ENCODE measurements around the gene PDE3A. TPM values are rescaled to one million over a fixed set of nuclear protein-coding genes. Genes with fewer than 3 reads are reported as not detected.

Gene PDE3A
- polyA plus RNA-seq, 1 experiment: 3.5 TPM

DNA sequence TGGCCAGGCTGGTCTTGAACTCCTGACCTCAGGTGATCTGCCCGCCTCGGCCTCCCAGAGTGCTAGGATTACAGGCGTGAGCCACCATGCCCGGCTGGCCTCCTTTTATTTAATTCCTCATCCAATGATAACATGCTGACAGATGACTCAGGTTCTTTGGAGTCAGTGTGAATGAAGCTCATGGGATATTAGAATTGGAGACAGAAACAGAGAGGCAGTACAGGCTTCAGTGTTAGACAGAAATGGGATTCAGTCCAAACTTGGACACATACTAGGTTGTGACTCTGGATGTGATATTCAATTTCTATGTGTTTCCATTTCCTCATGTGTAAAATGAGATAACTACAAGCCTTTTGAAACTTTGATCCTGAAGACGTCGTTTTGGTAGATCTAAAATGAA, 47.3 kb downstream of the PDE3A start:
- no peaks in the 10 kb centered on the region for H3K36me3 ChIP-seq (ENCODE audit: control insufficient read depth, insufficient read depth, low read length)
- ChIA-PET CTCF (no interaction called here), POLR2A (no interaction called here)
- no peak overlapping the region for H3K4me3 ChIP-seq (ENCODE audit: low read depth, low read length)
- TF ChIP-seq, protein P1, sequence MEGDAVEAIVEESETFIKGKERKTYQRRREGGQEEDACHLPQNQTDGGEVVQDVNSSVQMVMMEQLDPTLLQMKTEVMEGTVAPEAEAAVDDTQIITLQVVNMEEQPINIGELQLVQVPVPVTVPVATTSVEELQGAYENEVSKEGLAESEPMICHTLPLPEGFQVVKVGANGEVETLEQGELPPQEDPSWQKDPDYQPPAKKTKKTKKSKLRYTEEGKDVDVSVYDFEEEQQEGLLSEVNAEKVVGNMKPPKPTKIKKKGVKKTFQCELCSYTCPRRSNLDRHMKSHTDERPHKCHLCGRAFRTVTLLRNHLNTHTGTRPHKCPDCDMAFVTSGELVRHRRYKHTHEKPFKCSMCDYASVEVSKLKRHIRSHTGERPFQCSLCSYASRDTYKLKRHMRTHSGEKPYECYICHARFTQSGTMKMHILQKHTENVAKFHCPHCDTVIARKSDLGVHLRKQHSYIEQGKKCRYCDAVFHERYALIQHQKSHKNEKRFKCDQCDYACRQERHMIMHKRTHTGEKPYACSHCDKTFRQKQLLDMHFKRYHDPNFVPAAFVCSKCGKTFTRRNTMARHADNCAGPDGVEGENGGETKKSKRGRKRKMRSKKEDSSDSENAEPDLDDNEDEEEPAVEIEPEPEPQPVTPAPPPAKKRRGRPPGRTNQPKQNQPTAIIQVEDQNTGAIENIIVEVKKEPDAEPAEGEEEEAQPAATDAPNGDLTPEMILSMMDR (IDR thresholded peaks at IDR 0.05; ENCODE audit: insufficient read depth, low read depth, low read length): no peak
- no peaks in the 10 kb centered on the region for H3K27me3 ChIP-seq (ENCODE audit: control insufficient read depth, insufficient read depth, low read length)
- no peak for DNase-seq (ENCODE audit: low read depth)

DNA sequence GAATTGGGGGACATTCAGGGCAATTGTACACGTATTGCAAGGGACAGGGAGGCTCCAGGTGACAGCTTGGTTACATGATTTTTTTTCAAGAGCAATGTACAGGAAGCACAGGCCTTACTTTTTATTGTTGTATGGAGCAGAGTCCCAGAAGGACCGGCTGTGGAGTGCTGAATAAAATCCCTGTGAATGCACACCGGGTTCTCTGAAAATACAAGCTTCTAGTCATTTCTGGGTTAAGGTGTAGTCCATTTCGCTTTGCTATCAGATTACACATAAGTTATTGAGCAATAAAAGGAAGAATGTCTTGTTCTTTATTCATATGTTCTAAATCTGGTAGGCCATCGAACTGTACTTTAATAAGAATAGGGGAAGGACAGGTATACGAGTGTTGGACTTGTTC, 52.2 kb downstream of the PDE3A start:
- DNase-seq (ENCODE audit: low read depth): no peak
- H3K27me3 ChIP-seq (ENCODE audit: control insufficient read depth, insufficient read depth, low read length): no peaks in the 10 kb centered on the region
- POLR2A ChIA-PET: no interaction called here
- CTCF ChIA-PET: no interaction called here
- H3K36me3 ChIP-seq (ENCODE audit: control insufficient read depth, insufficient read depth, low read length): no peaks in the 10 kb centered on the region
- TF ChIP-seq, protein P1 (IDR thresholded peaks at IDR 0.05; ENCODE audit: insufficient read depth, low read depth, low read length): no peak
- no peak overlapping the region for H3K4me3 ChIP-seq (ENCODE audit: low read depth, low read length)

DNA sequence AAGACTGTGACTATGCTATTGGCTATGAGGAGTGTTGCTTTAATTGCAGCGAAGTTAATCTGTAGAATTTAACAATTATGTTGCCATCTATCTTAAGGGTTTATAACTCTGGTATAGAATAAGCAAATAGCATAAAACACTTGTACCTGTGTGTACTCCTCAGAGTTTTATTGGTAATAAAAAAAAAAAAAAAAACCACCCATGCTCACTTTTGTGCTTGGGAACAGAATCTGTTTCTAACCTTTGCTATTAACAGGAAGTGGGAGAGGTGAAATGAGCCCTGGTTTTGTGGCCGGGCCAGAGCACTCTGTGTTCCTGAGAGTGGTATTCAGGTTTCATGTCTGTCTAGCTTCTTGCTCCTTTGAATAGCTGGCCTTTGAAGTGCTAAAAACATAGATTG, 53.1 kb downstream of the PDE3A start:
- CTCF ChIA-PET: no interaction called here
- DNase-seq (ENCODE audit: low read depth): no peak
- Histone ChIP-seq H3K4me3 (ENCODE audit: low read depth, low read length) (no peak overlapping the region), H3K36me3 (ENCODE audit: control insufficient read depth, insufficient read depth, low read length) (no peaks in the 10 kb centered on the region), H3K27me3 (ENCODE audit: control insufficient read depth, insufficient read depth, low read length) (no peaks in the 10 kb centered on the region)
- TF ChIP-seq, protein P1 (IDR thresholded peaks at IDR 0.05; ENCODE audit: insufficient read depth, low read depth, low read length): no peak
- POLR2A ChIA-PET: no interaction called here

DNA sequence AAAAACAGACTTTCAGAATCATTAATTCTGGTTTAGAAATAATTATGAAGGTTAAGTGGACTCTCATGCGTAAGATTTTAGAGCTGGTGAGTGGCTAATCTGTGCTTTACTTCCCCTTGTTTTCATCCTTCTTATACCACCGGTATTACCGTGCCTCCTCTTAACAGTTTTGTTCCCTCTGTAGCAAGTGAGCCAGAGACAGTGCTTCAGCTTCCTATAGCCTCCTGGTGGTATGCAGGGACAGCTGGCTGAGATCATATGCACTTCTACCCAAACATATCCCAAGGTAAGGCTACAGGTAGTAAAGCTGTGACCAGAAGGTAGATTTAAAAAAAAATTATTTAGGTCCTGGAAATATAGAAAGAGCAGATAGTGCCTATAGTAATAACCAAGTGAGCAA, 55.2 kb downstream of the PDE3A start:
- no peak overlapping the region for H3K4me3 ChIP-seq (ENCODE audit: low read depth, low read length)
- TF ChIP-seq, protein P1 (IDR thresholded peaks at IDR 0.05; ENCODE audit: insufficient read depth, low read depth, low read length): no peak
- CTCF ChIA-PET: no interaction called here
- no peaks in the 10 kb centered on the region for H3K27me3 ChIP-seq (ENCODE audit: control insufficient read depth, insufficient read depth, low read length)
- no peaks in the 10 kb centered on the region for H3K36me3 ChIP-seq (ENCODE audit: control insufficient read depth, insufficient read depth, low read length)
- POLR2A ChIA-PET: interaction anchor here (0.5 kb wide), 1 partner anchor 126 kb away, joined by 3 read pairs; no protein-coding TSS in a partner anchor
- no peak for DNase-seq (ENCODE audit: low read depth)

DNA sequence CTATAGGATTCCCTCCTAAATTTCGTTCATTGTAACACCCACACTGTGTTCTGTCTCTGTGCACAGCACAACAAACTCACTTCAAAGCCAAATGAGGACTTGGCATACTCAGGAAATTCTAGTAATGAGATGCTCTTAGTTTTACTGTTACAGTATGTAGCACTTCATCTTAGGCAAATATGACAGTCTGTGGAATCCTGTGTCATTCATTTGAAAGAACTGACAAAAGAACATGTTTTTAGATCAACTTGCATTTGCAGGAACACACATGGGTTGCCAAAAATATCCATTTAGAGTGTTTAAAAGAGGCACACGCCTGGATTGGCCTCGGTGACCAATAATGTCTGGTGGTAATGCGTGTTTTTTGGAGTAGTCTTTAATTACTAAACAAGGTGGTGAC, 56.5 kb downstream of the PDE3A start:
- H3K4me3 ChIP-seq (ENCODE audit: low read depth, low read length): no peak overlapping the region
- no peaks in the 10 kb centered on the region for H3K27me3 ChIP-seq (ENCODE audit: control insufficient read depth, insufficient read depth, low read length)
- TF ChIP-seq, protein P1 (IDR thresholded peaks at IDR 0.05; ENCODE audit: insufficient read depth, low read depth, low read length): no peak
- H3K36me3 ChIP-seq (ENCODE audit: control insufficient read depth, insufficient read depth, low read length): no peaks in the 10 kb centered on the region
- ChIA-PET CTCF (no interaction called here), POLR2A (no interaction called here)
- DNase-seq (ENCODE audit: low read depth): no peak
